ENCODE measurements around the gene CDC20.

GRCh38 chr1:43389326-43390313 lies 30.8 kb downstream of the CDC20 start, which contains the start of the genes MED8 and SZT2:
- TF ChIP-seq CTCF (IDR thresholded peaks at IDR 0.05) (no peak), POLR2A (IDR thresholded peaks at IDR 0.05) (peak; percentile 68)

Data from prostate gland (tissue), 2 donors.